K562 (cell line): ENCODE results near the gene KCNC3. TPM values are rescaled to one million over a fixed set of nuclear protein-coding genes. Genes with fewer than 3 reads are reported as not detected.

Experiments used
- CBX3 ChIP-seq, 2 experiments: IDR thresholded peaks; 1 replicate in 1 of 2; 2 replicates in 1 of 2; pipeline ENCODE4 v1.6.1; 2012; ENCODE audit warnings: inconsistent platforms in 2 of 2, low read length in 2 of 2, borderline replicate concordance in 1 of 2, control low read depth in 1 of 2
- HNRNPH1 ChIP-seq: fragments of 200-400 bp; formaldehyde crosslinking; optimal IDR thresholded peaks from 2 replicates; pipeline ENCODE3; 2017; ENCODE audit warnings: low read depth, mild to moderate bottlenecking, low read length, moderate library complexity
- KLF16 ChIP-seq: IDR thresholded peaks from 2 replicates; pipeline ENCODE4 v1.6.1; 2016; ENCODE audit warnings: antibody characterized with exemption
- MEF2A ChIP-seq: IDR thresholded peaks from 2 replicates; pipeline ENCODE4 v1.6.1; 2011; ENCODE audit warnings: low read depth, mild to moderate bottlenecking, low read length, moderate library complexity; ENCODE audit not compliant: control insufficient read depth
- MXI1 ChIP-seq: IDR thresholded peaks from 2 replicates; pipeline ENCODE4 v1.6.1; 2011; ENCODE audit warnings: low read depth, mild to moderate bottlenecking, improper control_type of control experiment, low read length
- NCOA6 ChIP-seq: fragments of 450-650 bp; IDR thresholded peaks from 2 replicates; pipeline ENCODE4 v1.6.1; 2017; ENCODE audit warnings: mild to moderate bottlenecking
- NEUROD1 ChIP-seq: fragments of 150-350 bp; IDR thresholded peaks from 2 replicates; pipeline ENCODE4 v1.6.1; 2014; ENCODE audit warnings: borderline replicate concordance, low read length, low read depth; ENCODE audit not compliant: partially characterized antibody
- PTBP1 ChIP-seq: fragments of 200-400 bp; formaldehyde crosslinking; IDR thresholded peaks from 2 replicates; pipeline ENCODE4 v1.6.1; 2017; ENCODE audit warnings: low read depth, low read length
- SRSF9 ChIP-seq: fragments of 200-400 bp; formaldehyde crosslinking; IDR thresholded peaks from 2 replicates; pipeline ENCODE4 v1.6.1; 2017; ENCODE audit warnings: low read depth, low read length, borderline replicate concordance
- TCF7L2 ChIP-seq: fragments of 150-350 bp; IDR thresholded peaks from 2 replicates; pipeline ENCODE4 v1.6.1; 2016; ENCODE audit warnings: low read depth, mild to moderate bottlenecking, low read length, moderate library complexity
- ZBED1 ChIP-seq: IDR thresholded peaks from 2 replicates; pipeline ENCODE4 v1.6.1; 2014
- ZNF146 ChIP-seq: IDR thresholded peaks from one replicate; pipeline ENCODE4 v1.6.1; 2018; ENCODE audit warnings: missing compliant biosample characterization; ENCODE audit not compliant: unreplicated experiment
- ZNF384 ChIP-seq: IDR thresholded peaks from 2 replicates; pipeline ENCODE4 v1.6.1; 2012; ENCODE audit warnings: low read depth, low read length, improper control_type of control experiment
- ZNF41 ChIP-seq: fragments of 250-450 bp; sonication (Bioruptor Pico); conservative IDR thresholded peaks from 2 replicates; pipeline ENCODE4 v1.4.0; 2020; ENCODE audit warnings: mild to moderate bottlenecking
- polyA plus RNA-seq, 8 experiments: library from polyadenylated mRNA; depleted of rRNA in 4 of 8; stranded (reverse) in 5 of 8; unstranded in 3 of 8; fragments of >200 nt; fragmentation: Nextera tagmentation in 2 of 8; fragmentation: Illumina TruSeq in 1 of 8; extraction: Ambion mirVana in 2 of 8; extraction: Trizol in 1 of 8; gene quantifications; 2 replicates each; pipeline versions ENCODE4 v1.2.1 to v1.2.3, GENCODE V29; 2011 to 2014; ENCODE audit warnings: inconsistent platforms in 1 of 8, missing spikeins in 1 of 8
- total RNA-seq, 7 experiments: library from RNA; depleted of rRNA in 6 of 7; stranded (reverse); fragments of >200 nt in 6 of 7; fragmentation: Illumina TruSeq in 2 of 7; extraction: Trizol in 2 of 7; gene quantifications; 2 replicates each; pipeline versions ENCODE4 v1.2.1 to v1.2.3, GENCODE V29; 2011 to 2021; ENCODE audit warnings: low replicate concordance in 1 of 7
- TF ChIP-seq, protein P1 (sequence below): fragments of 250-450 bp; sonication (Bioruptor Pico); IDR thresholded peaks from 2 replicates; pipeline ENCODE4 v1.4.0; 2020
- TF ChIP-seq, protein P2 (sequence below): sonication (generic); formaldehyde crosslinking; IDR thresholded peaks from 2 replicates; pipeline ENCODE4 v1.8.1; 2023; ENCODE audit warnings: mild to moderate bottlenecking, missing genetic modification reagents, moderate library complexity
- TF ChIP-seq, protein P3 (sequence below): IDR thresholded peaks from 2 replicates; pipeline ENCODE4 v1.6.1; 2014; ENCODE audit warnings: antibody characterized with exemption
- TF ChIP-seq, protein P4 (sequence below): fragments of 250-450 bp; sonication (Bioruptor Pico); IDR thresholded peaks from 2 replicates; pipeline ENCODE4 v1.4.0; 2020; ENCODE audit warnings: mild to moderate bottlenecking, moderate library complexity

Gene KCNC3
- total and polyA plus RNA-seq, 9 of the 15 experiments (the other 6 are each of a cell fraction or from before 2014, with no cell fraction given), result 0.03 to 26.2 (median 2.0) TPM

DNA sequence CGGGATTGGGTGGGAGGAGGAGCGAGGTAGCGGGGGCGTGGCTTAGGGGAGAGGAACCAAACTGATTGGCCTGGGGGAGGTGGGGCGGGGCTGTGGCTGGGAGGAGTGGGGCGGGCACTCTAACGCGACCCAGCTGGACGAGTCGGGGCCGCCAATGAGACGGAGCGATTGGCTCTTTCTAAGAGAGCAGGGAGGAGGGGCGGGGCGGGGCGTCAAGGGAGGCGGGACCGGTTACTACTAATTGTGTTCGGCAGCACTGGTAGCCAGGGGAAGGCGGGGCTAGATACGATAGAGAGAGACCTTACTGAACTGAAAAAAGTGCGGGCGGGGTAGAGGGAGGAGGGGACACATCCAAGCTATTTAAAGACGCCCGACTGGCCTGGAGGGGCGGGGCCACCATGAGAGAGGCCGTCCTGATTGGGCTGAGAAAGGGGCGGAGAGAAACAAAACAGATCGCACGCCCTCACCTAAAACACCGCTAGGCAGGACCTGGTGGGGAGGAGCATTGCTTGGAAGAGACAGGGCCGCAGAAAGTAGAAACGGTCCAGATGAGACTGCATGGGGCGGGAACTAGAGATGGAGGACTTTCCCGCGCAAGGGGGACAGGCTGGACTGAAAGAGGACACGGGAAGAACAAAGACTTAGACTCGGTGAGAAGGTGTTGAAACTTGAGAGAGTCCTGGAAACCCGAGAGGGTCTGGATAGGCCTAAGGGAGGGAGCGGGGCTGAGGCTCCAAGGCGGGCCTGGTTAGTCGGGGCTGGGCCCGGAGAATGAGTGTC lies at the start of gene KCNC3 (continued):
- TF ChIP-seq CBX3 (IDR thresholded peaks at IDR 0.05; ENCODE audit: borderline replicate concordance in 1 of 2, low read length in 2 of 2) (no peak), MEF2A (no peak), ZNF146 (CRISPR knock-in tag) (no peak), KLF16 (no peak), ZNF41 (CRISPR knock-in tag) (no peak), NEUROD1 (peak; percentile 59), TCF7L2 (no peak), MXI1 (no peak), HNRNPH1 (no peak), ZBED1 (peak; percentile 88; the same call in 1 of the 2 replicates), SRSF9 (no peak), NCOA6 (no peak), PTBP1 (no peak), ZNF384 (no peak)
- TF ChIP-seq, protein P1, sequence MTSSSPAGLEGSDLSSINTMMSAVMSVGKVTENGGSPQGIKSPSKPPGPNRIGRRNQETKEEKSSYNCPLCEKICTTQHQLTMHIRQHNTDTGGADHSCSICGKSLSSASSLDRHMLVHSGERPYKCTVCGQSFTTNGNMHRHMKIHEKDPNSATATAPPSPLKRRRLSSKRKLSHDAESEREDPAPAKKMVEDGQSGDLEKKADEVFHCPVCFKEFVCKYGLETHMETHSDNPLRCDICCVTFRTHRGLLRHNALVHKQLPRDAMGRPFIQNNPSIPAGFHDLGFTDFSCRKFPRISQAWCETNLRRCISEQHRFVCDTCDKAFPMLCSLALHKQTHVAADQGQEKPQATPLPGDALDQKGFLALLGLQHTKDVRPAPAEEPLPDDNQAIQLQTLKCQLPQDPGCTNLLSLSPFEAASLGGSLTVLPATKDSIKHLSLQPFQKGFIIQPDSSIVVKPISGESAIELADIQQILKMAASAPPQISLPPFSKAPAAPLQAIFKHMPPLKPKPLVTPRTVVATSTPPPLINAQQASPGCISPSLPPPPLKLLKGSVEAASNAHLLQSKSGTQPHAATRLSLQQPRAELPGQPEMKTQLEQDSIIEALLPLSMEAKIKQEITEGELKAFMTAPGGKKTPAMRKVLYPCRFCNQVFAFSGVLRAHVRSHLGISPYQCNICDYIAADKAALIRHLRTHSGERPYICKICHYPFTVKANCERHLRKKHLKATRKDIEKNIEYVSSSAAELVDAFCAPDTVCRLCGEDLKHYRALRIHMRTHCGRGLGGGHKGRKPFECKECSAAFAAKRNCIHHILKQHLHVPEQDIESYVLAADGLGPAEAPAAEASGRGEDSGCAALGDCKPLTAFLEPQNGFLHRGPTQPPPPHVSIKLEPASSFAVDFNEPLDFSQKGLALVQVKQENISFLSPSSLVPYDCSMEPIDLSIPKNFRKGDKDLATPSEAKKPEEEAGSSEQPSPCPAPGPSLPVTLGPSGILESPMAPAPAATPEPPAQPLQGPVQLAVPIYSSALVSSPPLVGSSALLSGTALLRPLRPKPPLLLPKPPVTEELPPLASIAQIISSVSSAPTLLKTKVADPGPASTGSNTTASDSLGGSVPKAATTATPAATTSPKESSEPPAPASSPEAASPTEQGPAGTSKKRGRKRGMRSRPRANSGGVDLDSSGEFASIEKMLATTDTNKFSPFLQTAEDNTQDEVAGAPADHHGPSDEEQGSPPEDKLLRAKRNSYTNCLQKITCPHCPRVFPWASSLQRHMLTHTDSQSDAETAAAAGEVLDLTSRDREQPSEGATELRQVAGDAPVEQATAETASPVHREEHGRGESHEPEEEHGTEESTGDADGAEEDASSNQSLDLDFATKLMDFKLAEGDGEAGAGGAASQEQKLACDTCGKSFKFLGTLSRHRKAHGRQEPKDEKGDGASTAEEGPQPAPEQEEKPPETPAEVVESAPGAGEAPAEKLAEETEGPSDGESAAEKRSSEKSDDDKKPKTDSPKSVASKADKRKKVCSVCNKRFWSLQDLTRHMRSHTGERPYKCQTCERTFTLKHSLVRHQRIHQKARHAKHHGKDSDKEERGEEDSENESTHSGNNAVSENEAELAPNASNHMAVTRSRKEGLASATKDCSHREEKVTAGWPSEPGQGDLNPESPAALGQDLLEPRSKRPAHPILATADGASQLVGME, result peak; percentile 89
- TF ChIP-seq, protein P2, sequence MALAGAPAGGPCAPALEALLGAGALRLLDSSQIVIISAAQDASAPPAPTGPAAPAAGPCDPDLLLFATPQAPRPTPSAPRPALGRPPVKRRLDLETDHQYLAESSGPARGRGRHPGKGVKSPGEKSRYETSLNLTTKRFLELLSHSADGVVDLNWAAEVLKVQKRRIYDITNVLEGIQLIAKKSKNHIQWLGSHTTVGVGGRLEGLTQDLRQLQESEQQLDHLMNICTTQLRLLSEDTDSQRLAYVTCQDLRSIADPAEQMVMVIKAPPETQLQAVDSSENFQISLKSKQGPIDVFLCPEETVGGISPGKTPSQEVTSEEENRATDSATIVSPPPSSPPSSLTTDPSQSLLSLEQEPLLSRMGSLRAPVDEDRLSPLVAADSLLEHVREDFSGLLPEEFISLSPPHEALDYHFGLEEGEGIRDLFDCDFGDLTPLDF (CRISPR knock-in tag), result peak; percentile 90
- TF ChIP-seq, protein P3, sequence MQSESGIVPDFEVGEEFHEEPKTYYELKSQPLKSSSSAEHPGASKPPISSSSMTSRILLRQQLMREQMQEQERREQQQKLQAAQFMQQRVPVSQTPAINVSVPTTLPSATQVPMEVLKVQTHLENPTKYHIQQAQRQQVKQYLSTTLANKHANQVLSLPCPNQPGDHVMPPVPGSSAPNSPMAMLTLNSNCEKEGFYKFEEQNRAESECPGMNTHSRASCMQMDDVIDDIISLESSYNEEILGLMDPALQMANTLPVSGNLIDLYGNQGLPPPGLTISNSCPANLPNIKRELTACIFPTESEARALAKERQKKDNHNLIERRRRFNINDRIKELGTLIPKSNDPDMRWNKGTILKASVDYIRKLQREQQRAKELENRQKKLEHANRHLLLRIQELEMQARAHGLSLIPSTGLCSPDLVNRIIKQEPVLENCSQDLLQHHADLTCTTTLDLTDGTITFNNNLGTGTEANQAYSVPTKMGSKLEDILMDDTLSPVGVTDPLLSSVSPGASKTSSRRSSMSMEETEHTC, result no peak
- TF ChIP-seq, protein P4, sequence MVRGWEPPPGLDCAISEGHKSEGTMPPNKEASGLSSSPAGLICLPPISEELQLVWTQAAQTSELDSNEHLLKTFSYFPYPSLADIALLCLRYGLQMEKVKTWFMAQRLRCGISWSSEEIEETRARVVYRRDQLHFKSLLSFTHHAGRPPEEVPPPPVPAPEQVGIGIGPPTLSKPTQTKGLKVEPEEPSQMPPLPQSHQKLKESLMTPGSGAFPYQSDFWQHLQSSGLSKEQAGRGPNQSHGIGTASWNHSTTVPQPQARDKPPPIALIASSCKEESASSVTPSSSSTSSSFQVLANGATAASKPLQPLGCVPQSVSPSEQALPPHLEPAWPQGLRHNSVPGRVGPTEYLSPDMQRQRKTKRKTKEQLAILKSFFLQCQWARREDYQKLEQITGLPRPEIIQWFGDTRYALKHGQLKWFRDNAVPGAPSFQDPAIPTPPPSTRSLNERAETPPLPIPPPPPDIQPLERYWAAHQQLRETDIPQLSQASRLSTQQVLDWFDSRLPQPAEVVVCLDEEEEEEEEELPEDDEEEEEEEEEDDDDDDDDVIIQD (CRISPR knock-in tag), result no peak
